GM19468 (cell line): ENCODE results near the gene GPER1.

ENCODE experiments used
- ATAC-seq: cut with Tn5 transposase; IDR thresholded peaks from one replicate; pipeline ENCODE4 v1.9.1; 2021; ENCODE audit warnings: mild to moderate bottlenecking, moderate library complexity, moderate number of reproducible peaks; ENCODE audit not compliant: unreplicated experiment; ENCODE audit errors: extremely low read depth

Gene GPER1

GRCh38 chr7:1085910-1086421, 1.9 kb upstream of the GPER1 start:
- ATAC-seq, result no peak

GRCh38 chr7:1086588-1087464, 1.1 kb upstream of the GPER1 start:
- no peak for ATAC-seq

GRCh38 chr7:1087465-1087814, 473 bp upstream of the GPER1 start:
- ATAC-seq, result no peak

DNA sequence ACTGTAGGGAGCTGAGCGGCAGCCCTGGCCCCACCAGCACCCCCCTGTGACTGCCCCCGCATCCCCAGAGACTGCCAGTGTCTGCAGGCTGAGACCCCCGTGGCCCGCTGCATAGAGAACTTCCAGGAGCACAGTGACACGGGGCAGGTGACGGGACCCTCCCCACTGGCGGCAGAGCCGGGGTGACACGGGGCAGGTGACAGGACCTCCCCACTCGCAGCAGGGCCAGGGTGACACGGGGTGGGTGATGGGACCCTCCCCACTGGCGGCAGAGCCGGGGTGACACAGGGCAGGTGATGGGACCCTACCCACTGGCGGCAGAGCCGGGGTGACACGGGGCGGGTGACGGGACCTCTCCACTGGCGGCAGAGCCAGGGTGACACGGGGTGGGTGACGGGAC, 2.3 kb downstream of the GPER1 start:
- ATAC-seq, result no peak

GRCh38 chr7:1090686-1091643, 3.1 kb downstream of the GPER1 start:
- ATAC-seq, result no peak

DNA sequence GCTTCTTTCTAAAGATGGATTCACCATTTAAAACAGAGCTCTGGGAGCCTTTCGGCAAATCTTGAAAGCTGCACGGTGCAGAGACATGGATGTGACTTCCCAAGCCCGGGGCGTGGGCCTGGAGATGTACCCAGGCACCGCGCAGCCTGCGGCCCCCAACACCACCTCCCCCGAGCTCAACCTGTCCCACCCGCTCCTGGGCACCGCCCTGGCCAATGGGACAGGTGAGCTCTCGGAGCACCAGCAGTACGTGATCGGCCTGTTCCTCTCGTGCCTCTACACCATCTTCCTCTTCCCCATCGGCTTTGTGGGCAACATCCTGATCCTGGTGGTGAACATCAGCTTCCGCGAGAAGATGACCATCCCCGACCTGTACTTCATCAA, 3.7 kb downstream of the GPER1 start:
- no peak for ATAC-seq

- ATAC-seq, result no peak
Observed at GRCh38 chr7:1092161-1092632, 4.3 kb downstream of the GPER1 start.

DNA sequence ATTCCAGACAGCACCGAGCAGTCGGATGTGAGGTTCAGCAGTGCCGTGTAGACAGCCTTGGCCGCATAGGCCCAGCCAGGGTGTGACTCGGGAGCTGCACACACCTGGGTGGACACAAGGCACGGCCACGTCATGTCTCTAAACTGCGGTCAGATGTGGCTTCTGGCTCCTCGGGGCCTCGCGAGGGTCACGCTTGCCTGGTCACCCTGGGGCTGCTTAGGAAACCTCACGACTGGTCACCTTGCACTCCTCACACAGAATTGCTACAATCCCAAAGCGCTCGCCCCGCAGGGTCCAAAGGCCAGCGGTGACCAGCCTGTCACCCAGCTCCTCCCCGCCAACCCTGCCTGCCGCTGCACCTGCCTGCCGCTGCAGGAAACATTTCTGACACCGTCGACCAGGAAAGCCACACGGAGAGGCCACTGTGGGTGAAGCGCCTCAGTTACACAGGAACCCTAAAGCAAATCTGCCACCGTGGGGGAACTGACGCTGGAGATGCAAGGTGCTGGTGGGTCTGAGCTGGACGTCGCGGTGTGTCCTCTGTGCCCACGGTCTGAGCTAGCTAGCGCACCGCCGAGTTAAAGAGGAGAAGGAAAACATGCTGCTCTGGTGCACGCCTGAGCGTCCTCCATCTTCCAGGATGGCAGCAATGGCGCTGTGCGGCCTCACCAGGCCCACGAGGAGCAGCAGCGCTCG, 5.0 kb downstream of the GPER1 start:
- no peak for ATAC-seq

GRCh38 chr7:1093502-1093843, 5.6 kb downstream of the GPER1 start:
- no peak for ATAC-seq

- ATAC-seq, result no peak
Observed at GRCh38 chr7:1093916-1094508, 6.1 kb downstream of the GPER1 start.

DNA sequence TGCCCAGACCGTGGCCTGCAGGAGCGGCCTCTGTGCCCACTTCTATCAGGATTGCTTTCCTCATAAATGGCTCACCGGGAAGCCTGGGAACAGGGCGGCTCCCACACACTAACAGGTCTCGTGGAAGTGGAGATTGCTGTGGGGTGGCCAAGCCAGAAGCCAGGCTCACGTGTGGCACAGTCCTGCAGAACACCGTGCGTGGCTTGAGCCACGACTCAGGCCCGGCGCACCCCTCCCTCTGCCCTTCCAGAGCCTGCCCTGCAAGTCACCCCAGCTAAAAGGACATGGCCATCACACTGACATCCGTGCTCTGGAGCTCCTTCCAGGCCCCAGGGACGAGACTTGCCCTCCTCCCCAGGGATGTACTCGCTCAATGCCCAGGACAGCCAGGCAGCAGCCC, 7.0 kb downstream of the GPER1 start:
- ATAC-seq, result no peak

GRCh38 chr7:1095621-1096155, 7.8 kb downstream of the GPER1 start:
- ATAC-seq, result no peak

- ATAC-seq, result no peak
Observed at GRCh38 chr7:1096156-1097119, 8.5 kb downstream of the GPER1 start.

DNA sequence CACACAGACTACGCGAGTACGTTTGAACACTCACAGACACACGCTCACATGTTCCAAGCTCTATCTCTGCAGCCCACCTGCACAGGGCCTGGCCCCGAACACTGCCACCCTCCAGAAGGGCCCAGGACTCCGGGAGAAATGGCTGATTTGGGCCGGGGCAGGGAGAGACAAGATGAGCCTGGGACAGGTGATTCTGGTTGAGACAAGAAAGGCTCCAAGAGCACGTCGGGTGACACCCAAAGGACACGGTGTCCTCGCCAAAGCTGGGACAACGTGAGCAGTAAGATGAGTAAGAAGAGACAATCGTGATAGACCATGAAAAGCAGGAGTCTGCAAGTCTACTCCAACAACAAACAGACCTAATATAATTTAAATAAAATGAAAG, 9.2 kb downstream of the GPER1 start:
- ATAC-seq, result no peak

DNA sequence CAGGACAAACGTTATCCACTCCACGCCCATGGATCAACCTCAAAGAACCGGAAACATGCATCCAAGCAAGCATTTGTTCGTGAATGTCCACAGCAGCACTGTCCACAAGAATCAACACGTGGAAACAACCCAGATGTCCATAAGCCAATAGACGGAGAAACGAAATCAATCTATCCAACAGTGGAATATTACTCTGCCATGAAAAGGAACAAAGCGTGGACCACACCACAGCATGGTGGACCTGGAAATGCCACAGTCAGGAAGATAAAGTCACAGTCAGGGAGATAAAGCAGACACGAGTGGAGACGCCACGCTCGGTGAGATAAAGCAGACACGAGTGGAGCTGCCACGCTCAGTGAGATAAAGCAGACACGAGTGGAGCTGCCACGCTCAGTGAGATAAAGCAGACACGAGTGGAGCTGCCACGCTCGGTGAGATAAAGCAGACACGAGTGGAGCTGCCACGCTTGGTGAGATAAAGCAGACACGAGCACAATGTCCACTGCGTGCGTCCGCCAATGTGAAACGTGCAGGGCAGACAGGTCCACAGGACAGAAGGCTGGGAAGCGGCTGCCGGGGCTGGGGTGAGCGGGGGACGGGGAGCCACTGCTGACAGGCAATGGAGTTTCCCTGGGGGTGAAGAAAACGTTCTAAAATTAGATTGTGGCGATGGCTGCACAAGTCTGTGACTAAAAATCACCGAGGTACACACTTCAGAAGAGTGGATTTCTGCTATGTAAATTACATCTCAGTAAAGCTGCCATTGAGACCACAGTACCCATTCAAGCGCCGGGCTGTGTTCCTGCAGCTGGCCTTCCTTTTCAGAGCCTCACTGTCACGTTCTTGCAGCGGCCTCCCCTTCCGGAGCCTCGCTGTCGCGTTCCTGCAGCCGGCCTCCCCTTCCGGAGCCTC, 10.6 kb downstream of the GPER1 start:
- no peak for ATAC-seq

- ATAC-seq, result no peak
Observed at GRCh38 chr7:1099154-1099542, 11.2 kb downstream of the GPER1 start.

DNA sequence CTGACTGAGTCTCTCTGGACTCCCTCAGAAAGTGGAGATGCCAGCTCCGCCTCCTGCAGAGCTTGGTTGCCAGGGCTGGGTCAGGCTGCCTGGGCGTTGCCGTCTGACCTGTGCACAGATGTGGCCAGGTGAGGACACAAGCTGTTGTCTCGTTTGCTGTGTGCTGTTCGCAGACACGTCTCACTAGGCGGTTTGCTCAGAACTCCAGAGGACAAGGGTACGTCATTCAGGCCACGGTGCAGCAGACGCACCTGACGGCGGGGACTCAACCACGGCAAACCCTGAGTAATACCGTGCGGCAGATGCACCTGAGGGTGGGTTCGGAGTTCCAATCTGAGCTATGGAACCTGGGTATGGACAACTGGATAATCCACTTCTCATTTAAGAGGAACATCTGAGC, 11.7 kb downstream of the GPER1 start:
- ATAC-seq, result no peak

GRCh38 chr7:1100386-1100785, 12.5 kb downstream of the GPER1 start:
- no peak for ATAC-seq
